ENCODE results near the gene ACOT7. TPM values are rescaled to one million over a fixed set of nuclear protein-coding genes. Genes with fewer than 3 reads are reported as not detected.
"Not testable (repeated sequence)": the region's sequence is repeated elsewhere in the genome, so short reads cannot be mapped to it uniquely, and the experiment has no call there.

ACOT7 gene
- total RNA-seq, 2 donors from 2014 or later = 46.0 to 75.8 TPM

- ATAC-seq (no peak), DNase-seq (ENCODE audit: low spot score in 2 of 2) (no peak)
- H3K9me3 Mint-ChIP-seq = no peaks in the 10 kb centered on the region
- H3K36me3 Mint-ChIP-seq = no peaks in the 10 kb centered on the region
- no peak overlapping the region for H3K27ac Mint-ChIP-seq
These were observed 7.1 kb downstream of the ACOT7 start for GRCh38 chr1:6386371-6386949.

- no peaks in the 10 kb centered on the region for H3K9me3 Mint-ChIP-seq
- ATAC-seq (peak in 1 of 2 donors; percentile 22), DNase-seq (ENCODE audit: low spot score in 2 of 2) (no peak)
- no peaks in the 10 kb centered on the region for H3K36me3 Mint-ChIP-seq
- peak overlapping the region in 1 of 2 donors; percentile 29 for H3K27ac Mint-ChIP-seq
These were observed 7.9 kb downstream of the ACOT7 start for GRCh38 chr1:6385488-6386191.

DNA sequence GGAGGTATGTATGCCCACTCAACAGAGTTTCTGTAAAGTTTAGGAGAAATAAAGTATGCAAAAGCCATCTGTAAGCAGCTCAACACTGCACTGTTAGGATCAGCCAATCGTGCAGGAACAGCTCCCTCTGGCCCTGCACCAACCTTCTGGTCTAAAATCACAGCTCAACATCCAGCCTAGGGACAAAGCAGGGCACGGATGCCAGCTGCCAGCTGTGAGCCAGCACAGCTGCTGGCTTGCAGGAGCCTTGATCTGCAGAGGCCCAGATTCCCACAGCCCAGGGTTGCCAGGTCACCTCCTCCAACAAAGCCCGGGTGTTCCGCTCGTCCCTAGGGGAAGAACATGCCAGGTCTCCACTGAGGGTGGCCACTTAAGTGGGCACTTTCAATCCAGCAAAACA lies 8.6 kb downstream of the ACOT7 start:
- no peak for ATAC-seq
- Mint-ChIP-seq H3K36me3 (peaks cover 0 to 2% of the 10 kb centered on the region in 2 donors), H3K27ac (no peak overlapping the region), H3K9me3 (no peaks in the 10 kb centered on the region)
- DNase-seq (ENCODE audit: low spot score in 2 of 2) = no peak

DNA sequence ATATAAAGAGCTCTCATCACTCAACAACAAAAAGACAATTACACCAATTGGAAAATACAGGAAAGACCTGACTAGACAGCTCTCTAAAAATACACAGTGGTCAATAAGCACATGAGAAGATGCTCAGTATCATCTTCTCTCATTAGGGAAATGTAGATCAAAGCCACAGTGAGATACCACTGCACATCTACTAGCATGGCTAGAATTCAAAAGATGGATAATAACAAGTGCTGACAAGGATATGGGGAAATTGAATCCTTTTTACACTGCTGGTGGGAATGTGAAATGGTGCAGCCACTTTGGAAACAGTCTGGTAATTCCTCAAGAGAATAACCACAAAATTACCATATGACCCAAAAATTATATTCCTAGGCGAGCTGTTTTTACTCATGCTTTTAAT lies 9.4 kb downstream of the ACOT7 start:
- DNase-seq (ENCODE audit: low spot score in 2 of 2) (no peak), ATAC-seq (no peak)
- Mint-ChIP-seq H3K36me3 (peaks cover 0 to 7% of the 10 kb centered on the region in 2 donors), H3K27ac (no peak overlapping the region), H3K9me3 (no peaks in the 10 kb centered on the region)

DNA sequence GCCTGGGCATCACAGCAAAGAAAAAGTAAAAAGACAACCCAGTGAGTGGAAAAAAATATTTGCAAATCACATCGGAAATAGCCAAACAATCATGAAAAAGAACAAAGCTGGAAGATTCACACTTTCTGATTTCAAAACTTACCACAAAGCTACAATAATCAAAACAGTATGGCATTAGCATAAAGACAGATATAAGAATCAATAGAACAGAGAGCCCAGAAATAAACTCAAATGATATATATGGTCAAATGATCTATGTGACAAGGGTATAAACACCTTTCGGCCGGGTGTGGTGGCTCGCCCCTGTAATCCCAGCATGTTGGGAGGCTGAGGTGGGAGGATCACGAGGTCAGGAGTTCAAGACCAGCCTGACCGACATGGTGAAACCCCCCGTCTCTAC lies 13.5 kb downstream of the ACOT7 start:
- peaks cover 0 to 7% of the 10 kb centered on the region in 2 donors for H3K36me3 Mint-ChIP-seq

DNA sequence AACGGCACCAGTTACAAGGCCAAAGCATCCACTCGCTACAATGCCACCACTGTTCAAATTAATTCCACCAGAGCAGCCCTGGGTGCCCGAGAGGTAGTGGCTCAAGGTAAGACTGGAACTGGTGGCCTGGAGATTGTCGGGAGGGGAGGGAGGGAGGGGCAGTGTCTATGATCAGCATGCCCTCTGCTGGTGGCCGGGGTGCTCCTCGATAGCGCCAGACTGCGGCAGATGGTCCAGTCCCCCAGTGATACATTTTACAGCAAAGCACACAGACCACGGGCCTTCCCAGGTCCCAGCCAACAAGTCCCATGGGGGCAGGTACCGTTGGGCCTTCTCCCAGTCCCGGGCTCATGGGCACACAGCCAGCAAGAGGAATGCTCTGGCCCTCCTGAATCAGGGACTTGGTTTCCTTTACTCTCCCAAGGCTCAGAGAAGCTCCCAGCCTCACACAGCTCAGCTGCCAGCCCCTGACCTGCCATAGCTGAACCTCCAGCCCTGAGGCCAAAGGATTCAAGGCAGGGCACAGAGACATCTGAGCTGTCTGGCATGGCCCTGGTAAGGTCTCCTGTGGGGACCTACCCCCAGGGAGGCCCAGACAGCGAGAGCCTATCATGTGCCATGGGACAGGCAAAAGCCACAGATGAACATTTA lies 15.3 kb downstream of the ACOT7 start:
- no peak overlapping the region for H3K27ac Mint-ChIP-seq
- ATAC-seq (peak in 1 of 2 donors; percentile 28), DNase-seq (ENCODE audit: low spot score in 2 of 2) (no peak)
- H3K36me3 Mint-ChIP-seq = peaks cover 0 to 7% of the 10 kb centered on the region in 2 donors
- no peaks in the 10 kb centered on the region for H3K9me3 Mint-ChIP-seq

More for the DNA sequence above, 13.5 kb downstream of the ACOT7 start:
- no peaks in the 10 kb centered on the region for H3K9me3 Mint-ChIP-seq
- H3K27ac Mint-ChIP-seq = no peak overlapping the region
- ATAC-seq (no peak), DNase-seq (ENCODE audit: low spot score in 2 of 2) (no peak)

- H3K27ac Mint-ChIP-seq = peak overlapping the region in 1 of 2 donors; percentile 66
- no peak for DNase-seq (ENCODE audit: low spot score in 2 of 2)
- peaks cover 0 to under 1% of the 10 kb centered on the region in 2 donors for H3K36me3 Mint-ChIP-seq
- no peak for ATAC-seq
- no peaks in the 10 kb centered on the region for H3K9me3 Mint-ChIP-seq
These were observed 19.4 kb downstream of the ACOT7 start for GRCh38 chr1:6373961-6374720.

- not testable (repeated sequence) for H3K9me3 Mint-ChIP-seq; H3K27ac Mint-ChIP-seq; ATAC-seq; DNase-seq (ENCODE audit: low spot score in 2 of 2)
- H3K36me3 Mint-ChIP-seq = peaks cover 7 to 16% of the 10 kb centered on the region in 2 donors
These were observed 21.3 kb downstream of the ACOT7 start for GRCh38 chr1:6372236-6372635.

GRCh38 chr1:6370006-6370405 lies 23.6 kb downstream of the ACOT7 start:
- Mint-ChIP-seq H3K9me3 (peaks cover 0 to 5% of the 10 kb centered on the region in 2 donors), H3K27ac (no peak overlapping the region)

DNA sequence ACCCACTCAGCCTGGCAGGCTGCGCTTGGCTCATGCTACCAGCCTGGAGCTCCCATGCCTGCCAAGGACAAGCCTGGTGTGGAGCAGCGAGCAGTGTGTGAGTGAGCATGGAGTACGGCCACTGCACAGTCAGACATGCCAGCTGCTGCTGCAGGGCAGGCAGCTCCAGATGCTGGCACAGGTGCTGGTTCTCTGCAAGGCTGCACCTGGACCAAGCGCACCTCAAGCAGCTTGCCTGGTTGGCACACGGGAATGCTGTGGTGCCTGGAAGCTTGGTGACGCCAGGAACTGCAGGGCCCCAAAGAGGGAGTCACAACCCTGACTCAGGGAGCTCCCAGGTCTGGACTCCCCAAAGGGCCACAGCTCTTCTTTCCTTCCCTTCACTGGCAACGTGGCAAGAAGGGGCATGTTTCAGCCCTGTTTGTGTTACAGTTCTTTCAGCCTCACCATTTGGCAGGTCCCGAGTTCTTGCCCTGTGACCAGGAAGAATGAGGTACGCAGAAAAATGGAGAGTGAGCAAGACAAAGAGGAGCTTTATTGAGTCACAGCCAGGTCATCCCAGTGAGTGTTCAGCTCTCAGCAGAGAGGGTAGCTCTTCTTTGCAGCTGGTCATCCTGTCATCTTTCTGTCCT lies 26.1 kb downstream of the ACOT7 start:
- Mint-ChIP-seq H3K36me3 (peaks cover 7 to 24% of the 10 kb centered on the region in 2 donors), H3K27ac (peak overlapping the region; percentile 36 to 67), H3K9me3 (peaks cover 0 to 5% of the 10 kb centered on the region in 2 donors)
- no peak for ATAC-seq
- DNase-seq (ENCODE audit: low spot score in 2 of 2) = no peak

More at GRCh38 chr1:6370006-6370405, 23.6 kb downstream of the ACOT7 start:
- no peak for DNase-seq (ENCODE audit: low spot score in 2 of 2)
- peaks cover 7 to 16% of the 10 kb centered on the region in 2 donors for H3K36me3 Mint-ChIP-seq
- ATAC-seq = no peak

GRCh38 chr1:6365047-6365446 lies 28.5 kb downstream of the ACOT7 start:
- peaks cover 0 to 5% of the 10 kb centered on the region in 2 donors for H3K9me3 Mint-ChIP-seq
- peak; percentile 98 to 99 for ATAC-seq
- peak overlapping the region; percentile 57 to 83 for H3K27ac Mint-ChIP-seq
- peak in 1 of 2 donors; percentile 38 for DNase-seq (ENCODE audit: low spot score in 2 of 2)
- H3K36me3 Mint-ChIP-seq = peaks cover 7 to 24% of the 10 kb centered on the region in 2 donors

DNA sequence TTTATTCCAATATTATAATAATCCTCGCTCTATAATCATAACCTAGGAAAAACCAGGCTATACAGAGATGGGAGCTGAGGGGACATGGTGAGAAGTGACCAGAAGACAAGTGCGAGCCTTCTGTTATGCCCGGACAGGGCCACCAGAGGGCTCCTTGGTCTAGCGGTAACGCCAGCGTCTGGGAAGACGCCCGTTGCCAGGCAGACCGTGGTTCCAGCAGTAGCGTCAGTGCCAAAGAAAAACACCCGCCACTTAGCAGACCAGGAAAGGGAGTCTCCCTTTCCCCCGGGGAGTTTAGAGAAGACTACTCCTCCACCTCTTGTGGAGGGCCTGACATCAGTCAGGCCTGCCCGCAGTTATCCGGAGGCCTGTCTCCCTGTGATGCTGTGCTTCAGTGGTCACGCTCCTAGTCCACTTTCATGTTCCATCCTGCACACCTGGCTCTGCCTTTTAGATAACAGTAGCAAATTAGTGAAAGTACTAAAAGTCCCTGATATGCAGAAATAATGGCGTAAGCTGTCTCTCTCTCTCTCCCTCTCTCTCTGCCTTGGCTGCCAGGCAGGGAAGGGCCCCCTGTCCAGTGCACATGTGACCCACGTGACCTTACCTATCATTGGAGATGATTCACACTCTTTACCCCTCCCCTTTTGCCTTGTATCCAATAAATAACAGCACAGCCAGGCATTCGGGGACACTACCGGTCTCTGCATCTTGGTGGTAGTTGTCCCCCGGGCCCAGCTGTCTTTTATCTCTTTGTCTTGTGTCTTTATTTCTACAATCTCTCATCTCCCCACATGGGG lies 30.3 kb downstream of the ACOT7 start:
- DNase-seq (ENCODE audit: low spot score in 2 of 2) = peak in 1 of 2 donors; percentile 44
- ATAC-seq, H3K9me3 Mint-ChIP-seq: not testable (repeated sequence)
- H3K36me3 Mint-ChIP-seq = peaks cover 0 to 15% of the 10 kb centered on the region in 2 donors
- peak overlapping the region; percentile 83 to 86 for H3K27ac Mint-ChIP-seq

- DNase-seq (ENCODE audit: low spot score in 2 of 2) = no peak
These were observed 32.3 kb downstream of the ACOT7 start for GRCh38 chr1:6361124-6361775.

GRCh38 chr1:6360517-6361070 lies 33.0 kb downstream of the ACOT7 start:
- no peak for ATAC-seq
- Mint-ChIP-seq H3K36me3 (peaks cover 0 to 8% of the 10 kb centered on the region in 2 donors), H3K9me3 (no peaks in the 10 kb centered on the region)

More at GRCh38 chr1:6361124-6361775, 32.3 kb downstream of the ACOT7 start:
- peaks cover 0 to 8% of the 10 kb centered on the region in 2 donors for H3K36me3 Mint-ChIP-seq
- no peaks in the 10 kb centered on the region for H3K9me3 Mint-ChIP-seq
- peak overlapping the region; percentile 48 to 91 for H3K27ac Mint-ChIP-seq
- ATAC-seq = no peak

DNA sequence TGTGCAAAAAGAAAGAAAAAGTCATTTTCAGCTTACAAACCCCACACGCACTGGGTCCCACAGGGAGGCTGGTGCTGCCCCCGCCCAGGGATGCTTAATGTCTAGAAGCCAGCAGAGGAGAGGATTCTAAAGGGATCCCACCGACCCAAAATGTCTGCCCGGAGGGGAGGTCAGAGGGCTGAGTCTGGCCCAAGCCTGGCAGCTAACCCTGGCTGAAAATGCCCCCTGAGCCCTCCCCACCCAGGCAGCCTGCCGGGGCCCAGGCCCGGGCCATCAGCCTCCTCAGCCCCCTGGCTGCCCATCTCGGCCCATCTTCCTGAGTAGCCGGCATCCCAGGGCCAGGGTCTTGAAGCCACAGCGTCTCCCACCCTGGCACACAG lies 33.5 kb downstream of the ACOT7 start:
- peaks cover 0 to 8% of the 10 kb centered on the region in 2 donors for H3K36me3 Mint-ChIP-seq
- DNase-seq (ENCODE audit: low spot score in 2 of 2) (no peak), ATAC-seq (no peak)
- H3K27ac Mint-ChIP-seq = peak overlapping the region; percentile 91 to 96
- H3K9me3 Mint-ChIP-seq = no peaks in the 10 kb centered on the region

More at GRCh38 chr1:6360517-6361070, 33.0 kb downstream of the ACOT7 start:
- DNase-seq (ENCODE audit: low spot score in 2 of 2) = no peak
- peak overlapping the region; percentile 91 to 93 for H3K27ac Mint-ChIP-seq
